GM18861 (cell line): ENCODE measurements around the gene MTLN.
"Not testable (repeated sequence)": the region's sequence is repeated elsewhere in the genome, so short reads cannot be mapped to it uniquely, and the experiment has no call there.

ENCODE experiments used
- ATAC-seq: cut with Tn5 transposase; IDR thresholded peaks from one replicate; pipeline ENCODE4 v1.9.1; 2021; ENCODE audit not compliant: unreplicated experiment

The MTLN gene

GRCh38 chr2:110204408-110205385 is 7.7 kb downstream of the MTLN start, which contains the start of gene NPHP1:
Gene NPHP1, minus strand, starts transcription at chr2:110205013. Its CDS starts 45 bp downstream, at chr2:110204968.
- peak; percentile 88 for ATAC-seq

- ATAC-seq: no peak
These were observed 14.3 kb downstream of the MTLN start for GRCh38 chr2:110198016-110198415.

GRCh38 chr2:110197452-110197851 is 14.9 kb downstream of the MTLN start:
- no peak for ATAC-seq

GRCh38 chr2:110190169-110190568 is 22.2 kb downstream of the MTLN start:
- not testable (repeated sequence) for ATAC-seq

GRCh38 chr2:110182449-110182848 is 29.9 kb downstream of the MTLN start:
- no peak for ATAC-seq

- ATAC-seq: no peak
These were observed 32.3 kb downstream of the MTLN start for GRCh38 chr2:110180036-110180435.

- ATAC-seq: no peak
These were observed 38.8 kb downstream of the MTLN start for GRCh38 chr2:110173523-110173922.

- ATAC-seq: no peak
These were observed 39.8 kb downstream of the MTLN start for GRCh38 chr2:110172506-110172905.

GRCh38 chr2:110170102-110170501 is 42.2 kb downstream of the MTLN start:
- ATAC-seq: no peak

- no peak for ATAC-seq
These were observed 44.9 kb downstream of the MTLN start for GRCh38 chr2:110167326-110168000.

GRCh38 chr2:110166266-110166665 is 46.1 kb downstream of the MTLN start:
- ATAC-seq: no peak
